Stimulated activated CD8-positive, alpha-beta memory T cell treated with anti-CD3 and anti-CD28 coated beads, Interleukin-7, amount 100 ng/mL, for 4 hours (primary cell): ENCODE measurements around the gene AP1G2.

ENCODE experiments used
- DNase-seq, 2 donors: peaks; one replicate each; pipeline ENCODE4 v3.0.0-alpha.2; 2020; ENCODE audit warnings: low read depth in 2 of 2

The AP1G2 gene

DNA sequence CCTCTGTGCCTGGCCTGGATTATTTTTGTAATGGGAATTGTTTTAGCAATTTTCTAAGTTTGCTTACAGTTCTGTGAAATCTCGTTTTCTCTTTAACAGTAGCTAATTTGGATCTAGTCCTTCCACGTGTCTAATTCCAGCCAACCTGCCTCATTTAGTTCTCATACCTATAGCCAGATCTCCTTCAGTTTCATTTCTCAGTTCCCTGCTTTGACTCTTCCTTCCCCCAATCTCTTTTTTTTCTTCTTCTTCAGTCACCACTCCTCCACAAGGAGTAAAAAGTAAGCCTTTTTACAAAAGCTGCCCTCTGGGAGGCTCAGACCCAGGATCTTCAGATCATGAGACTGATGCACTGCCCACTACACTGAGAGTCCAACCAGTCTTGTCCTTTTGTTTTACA, 10.1 kb downstream of the AP1G2 start:
- DNase-seq: no peak

DNA sequence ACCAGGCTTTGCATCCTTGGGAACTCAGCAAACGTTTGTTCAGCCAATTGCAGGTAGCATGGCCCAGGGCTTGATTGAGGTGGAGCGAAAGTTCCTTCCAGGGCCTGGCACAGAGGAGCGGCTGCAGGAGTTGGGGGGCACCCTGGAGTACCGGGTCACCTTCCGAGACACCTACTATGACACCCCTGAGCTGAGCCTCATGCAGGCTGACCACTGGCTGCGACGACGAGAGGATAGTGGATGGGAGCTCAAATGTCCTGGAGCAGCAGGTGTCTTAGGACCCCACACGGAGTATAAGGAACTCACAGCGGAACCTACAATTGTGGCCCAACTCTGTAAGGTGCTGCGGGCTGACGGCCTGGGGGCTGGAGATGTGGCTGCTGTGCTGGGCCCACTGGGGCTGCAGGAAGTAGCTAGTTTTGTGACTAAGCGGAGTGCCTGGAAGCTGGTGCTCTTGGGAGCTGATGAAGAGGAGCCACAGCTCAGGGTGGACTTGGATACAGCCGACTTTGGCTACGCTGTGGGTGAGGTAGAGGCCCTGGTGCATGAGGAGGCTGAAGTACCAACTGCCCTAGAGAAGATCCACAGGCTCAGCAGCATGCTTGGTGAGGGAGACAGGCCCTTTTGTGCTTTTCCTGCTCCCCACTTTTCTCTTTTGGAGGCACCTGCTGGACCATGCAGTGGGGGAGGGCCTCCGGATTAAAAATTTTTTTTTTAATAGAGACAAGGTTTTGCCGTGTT, 10.7 kb downstream of the AP1G2 start:
- no peak for DNase-seq

GRCh38 chr14:23555882-23556699, 11.5 kb downstream of the AP1G2 start, which contains the start of gene THTPA:
Gene THTPA (plus strand): TSS chr14:23556271. CDS start chr14:23556758, 487 bp downstream.
- DNase-seq: peak; percentile 89

- no peak for DNase-seq
Measured at GRCh38 chr14:23555533-23555881, 12.1 kb downstream of the AP1G2 start.

DNA sequence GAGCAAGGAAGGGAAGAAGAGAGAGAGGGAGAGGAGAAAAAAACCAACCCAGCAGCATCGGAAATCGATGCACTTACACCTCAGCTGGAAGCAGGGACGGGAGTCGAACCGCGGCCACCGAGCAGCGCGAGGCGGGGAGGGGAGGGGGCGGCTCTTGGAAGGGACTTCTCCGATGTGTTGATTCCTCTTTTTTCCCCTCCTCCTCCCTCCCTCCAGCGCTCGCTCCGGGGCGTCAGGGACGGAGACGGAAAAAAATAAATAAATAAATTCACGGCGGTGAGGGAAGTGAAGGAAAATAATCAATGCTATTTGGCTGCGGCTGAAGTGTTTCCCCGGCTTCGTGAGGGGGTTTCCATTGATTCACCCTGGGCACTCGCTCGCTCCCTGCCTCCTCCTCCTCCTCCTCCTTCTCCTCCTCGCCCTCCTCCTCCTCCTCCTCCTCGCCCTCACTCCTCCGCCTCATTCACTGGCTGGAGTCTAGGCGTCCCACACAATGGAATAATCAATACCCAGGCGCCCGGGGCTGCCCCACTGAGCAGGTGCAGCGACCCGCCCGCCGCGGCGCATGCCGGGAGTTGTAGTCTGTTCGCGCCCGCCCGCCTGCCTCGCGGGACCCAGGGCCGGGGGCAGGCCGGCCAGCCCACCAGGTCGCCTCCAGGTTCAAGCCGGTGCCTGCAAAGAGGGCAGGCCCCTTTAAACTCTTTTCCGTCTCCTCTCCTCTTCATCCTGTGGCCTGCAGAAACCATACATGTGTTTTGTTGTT, 16.1 kb downstream of the AP1G2 start, which contains the start of gene ZFHX2:
TSS of gene ZFHX2 (minus strand) at position 500 of the 763 bp plus-strand sequence. CDS start 16,440 bp downstream, outside the sequence.
- DNase-seq: peak; percentile 80 to 83

- DNase-seq: no peak
Measured at GRCh38 chr14:23550812-23551265, 16.8 kb downstream of the AP1G2 start.

- DNase-seq: no peak
Measured at GRCh38 chr14:23550131-23550811, 17.3 kb downstream of the AP1G2 start.

GRCh38 chr14:23548351-23549318, 19.0 kb downstream of the AP1G2 start:
- DNase-seq: no peak

GRCh38 chr14:23547924-23548323, 19.7 kb downstream of the AP1G2 start:
- no peak for DNase-seq

GRCh38 chr14:23546450-23547035, 21.0 kb downstream of the AP1G2 start:
- no peak for DNase-seq

GRCh38 chr14:23545740-23546365, 21.7 kb downstream of the AP1G2 start:
- DNase-seq: no peak

DNA sequence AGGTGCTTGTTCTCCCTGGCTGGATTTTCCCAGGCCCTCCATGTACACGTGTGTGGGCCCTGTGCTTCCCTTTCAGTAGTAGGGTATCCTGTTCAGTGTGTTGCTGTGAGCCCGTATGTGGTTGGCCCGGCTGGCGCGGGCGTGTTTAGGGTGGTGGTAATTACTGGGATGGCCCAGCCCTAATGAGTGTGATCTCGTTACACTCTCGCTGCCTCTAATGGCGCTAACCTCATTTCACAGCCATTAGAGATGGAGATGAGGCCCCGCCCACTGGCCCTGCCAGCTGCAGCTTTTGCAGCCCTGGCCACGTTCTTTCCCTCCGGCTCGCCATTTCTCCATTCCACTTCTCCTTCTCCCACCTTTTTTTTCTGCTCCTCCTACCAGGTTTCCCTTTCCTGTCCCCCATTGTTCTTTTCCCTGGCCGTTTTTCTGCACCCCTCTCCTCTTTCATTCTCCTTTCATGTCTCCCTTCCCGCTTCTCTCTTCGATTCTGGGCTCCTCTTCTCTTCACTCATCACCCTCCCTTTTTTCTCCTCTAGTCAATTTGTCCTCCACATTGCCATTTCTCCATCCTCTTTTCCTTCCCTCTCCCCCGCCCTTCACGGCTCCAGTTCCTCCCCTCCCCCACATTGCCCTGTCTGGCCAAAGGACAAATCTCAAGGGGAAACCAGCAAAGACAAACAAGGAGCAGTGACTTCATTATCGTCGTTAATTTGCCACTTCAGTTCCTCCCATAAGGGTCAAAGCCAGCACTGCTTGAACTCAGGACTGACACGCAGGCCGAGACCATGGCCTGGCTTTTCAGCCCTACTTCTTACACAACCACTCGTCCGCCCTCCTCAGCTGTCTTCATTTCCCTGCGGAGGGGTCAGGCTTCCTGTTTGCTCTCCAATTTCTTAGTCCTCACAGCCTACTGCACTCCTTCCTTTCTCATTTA, 22.8 kb downstream of the AP1G2 start:
- no peak for DNase-seq

DNA sequence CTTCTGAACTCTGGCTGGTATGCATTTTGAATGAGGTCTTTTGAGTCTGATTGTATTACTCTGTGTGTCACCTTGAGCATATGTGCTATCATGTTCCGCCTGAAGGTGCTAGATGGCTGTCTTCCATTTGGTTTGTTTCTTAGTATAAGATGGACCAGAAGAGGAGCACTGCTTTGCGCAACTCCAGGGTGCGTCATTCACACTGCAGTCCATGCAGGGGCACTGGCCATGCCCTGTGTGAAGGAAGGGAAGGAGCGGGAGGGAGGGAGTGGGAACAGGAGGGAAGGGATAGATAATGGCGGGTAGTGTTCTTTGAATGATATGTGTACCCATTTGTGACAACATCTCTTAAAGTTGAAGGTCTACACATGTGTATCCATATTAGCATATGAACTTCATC, 24.2 kb downstream of the AP1G2 start:
- no peak for DNase-seq

DNA sequence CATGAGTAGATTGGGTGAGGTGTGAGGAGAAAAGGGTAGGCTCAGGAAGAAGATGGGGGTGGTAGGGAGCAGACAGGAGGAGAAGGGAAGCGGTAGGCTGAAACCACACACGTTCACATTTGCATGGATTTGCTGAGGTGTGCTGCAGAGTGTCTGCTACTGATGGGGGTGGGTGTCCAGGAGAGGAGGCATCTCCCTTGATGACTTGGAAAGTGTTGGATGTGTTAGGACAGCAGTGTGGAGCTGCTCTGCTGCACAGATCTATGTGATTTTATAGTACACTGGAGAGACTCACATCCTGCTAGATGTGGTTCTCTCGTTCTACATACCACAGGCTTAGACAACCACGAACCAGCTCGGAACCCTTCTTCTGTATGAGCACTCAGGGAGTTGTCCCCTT, 25.3 kb downstream of the AP1G2 start:
- DNase-seq: no peak

DNA sequence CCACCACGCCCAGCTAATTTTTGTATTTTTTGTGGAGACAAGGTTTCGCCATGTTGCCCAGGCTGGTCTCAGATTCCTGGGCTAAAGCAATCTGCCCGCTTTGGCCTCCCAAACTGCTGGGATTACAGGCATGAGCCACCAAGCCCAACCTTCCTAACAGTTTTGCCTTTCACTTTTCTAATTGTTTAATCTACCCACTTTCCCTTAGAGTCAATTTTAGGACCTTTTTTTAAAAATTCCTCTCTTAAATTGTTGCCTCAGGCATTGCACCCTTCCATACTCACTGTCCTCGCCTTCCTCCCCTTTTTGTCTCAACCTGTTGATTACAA, 27.5 kb downstream of the AP1G2 start:
- no peak for DNase-seq

DNA sequence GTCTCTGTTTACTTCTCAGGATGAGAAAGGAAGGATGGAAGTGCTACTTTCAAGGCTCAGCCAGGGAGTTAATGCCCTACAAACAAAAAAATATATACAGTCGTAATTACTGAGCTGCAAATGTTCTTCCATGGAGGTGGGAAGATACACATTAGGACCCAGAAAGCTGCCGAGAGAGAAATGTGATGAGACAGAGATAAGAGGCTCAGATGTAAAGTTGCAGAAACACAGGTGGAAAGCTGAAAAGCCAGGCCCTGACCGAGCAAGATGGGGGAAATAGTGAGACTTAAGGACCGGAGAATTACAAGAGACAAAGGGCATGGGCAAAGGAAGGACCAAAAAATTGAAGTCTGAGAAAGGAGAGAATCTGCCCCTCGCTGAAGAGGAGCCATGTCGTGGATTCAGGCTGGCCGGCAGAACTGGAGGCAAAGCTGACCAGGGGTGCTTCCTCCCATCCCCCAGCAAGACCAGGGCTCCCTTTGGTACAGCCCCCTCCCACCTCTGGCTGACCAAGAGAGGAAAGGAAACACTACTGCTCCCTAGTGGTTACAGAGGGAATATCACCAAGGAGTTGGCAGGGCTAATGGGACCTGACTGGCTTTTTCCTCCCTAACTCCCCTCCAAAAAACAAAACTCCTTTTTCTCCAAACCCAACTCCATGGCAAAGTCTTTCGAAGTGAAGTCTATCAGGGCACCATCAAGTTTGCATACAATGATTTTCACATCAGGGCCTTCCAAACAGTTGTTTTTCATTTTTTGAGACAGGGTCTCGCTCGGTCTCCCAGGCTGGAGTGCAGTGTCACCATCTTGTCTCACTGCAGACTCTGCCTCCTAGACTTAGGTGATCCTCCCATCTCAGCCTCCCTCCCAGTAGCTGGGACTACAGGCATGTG, 28.1 kb downstream of the AP1G2 start:
- no peak for DNase-seq

DNA sequence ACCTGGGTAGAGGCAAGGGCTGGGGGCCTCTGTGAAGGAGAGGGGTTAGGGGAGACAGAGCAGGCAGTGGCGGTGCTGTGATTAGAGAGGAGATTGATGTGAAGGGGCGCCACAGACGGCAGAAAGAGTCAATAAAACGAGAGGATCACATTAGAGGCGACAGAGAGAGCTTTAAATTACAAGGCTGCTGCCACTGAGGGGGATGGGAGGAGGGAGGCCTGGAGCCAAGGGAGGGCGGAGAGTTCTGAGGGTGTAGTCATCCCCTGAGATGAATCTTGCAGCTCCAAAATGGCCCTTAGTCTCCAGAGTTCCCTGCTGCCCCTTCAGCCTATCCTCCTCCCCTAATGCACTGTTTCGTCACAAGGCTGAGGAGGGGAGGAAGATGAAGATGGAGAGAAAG, 28.8 kb downstream of the AP1G2 start:
- DNase-seq: no peak
